HCT116 (cell line): Measurements from ENCODE around the gene IFNLR1. TPM values are rescaled to one million over a fixed set of nuclear protein-coding genes. Genes with fewer than 3 reads are reported as not detected.

Source experiments
- ATAC-seq: fragments of 200-7000 bp; cut with Tn5 transposase; 2 replicates; pipeline ENCODE4 v1.9.1; 2020; ENCODE audit warnings: mild to moderate bottlenecking, moderate library complexity
- BruUV-seq: library from RNA; stranded (reverse); fragments of 400-500 nt; replicated peaks from 2 replicates; lab custom pipeline; 2021; lab: Mats Ljungman, UMichigan
- CTCF ChIA-PET: fragments of 300-600 bp; sonication (Branson Sonifier 250); formaldehyde crosslinking; loops from one replicate; lab custom pipeline; 2021; ENCODE audit warnings: antibody characterized with exemption; lab: Charles Lee
- POLR2A ChIA-PET: fragments of 300-600, 350-600 bp; sonication (Branson Sonifier 250); formaldehyde crosslinking; loops from one replicate; lab custom pipeline; 2021; ENCODE audit warnings: antibody characterized with exemption; lab: Charles Lee
- RAD21 ChIA-PET, 2 experiments: fragments of 300-600 bp; sonication (Branson Sonifier 250); formaldehyde crosslinking; loops; one replicate each; lab custom pipeline; 2023; ENCODE audit warnings: low total read pairs in 2 of 2; ENCODE audit not compliant: uncharacterized antibody in 2 of 2, unreplicated experiment in 2 of 2, low non-redundant PET in 1 of 2; lab: Charles Lee
- DNase-seq: peaks from one replicate; pipeline ENCODE4 v3.0.0-alpha.2; 2010; ENCODE audit warnings: low read depth, low spot score
- H2AFZ ChIP-seq: fragments of 200-600 bp; shearing (Covaris generic), sonication (generic); 2 replicates; pipeline ENCODE4 v1.6.1; 2017; ENCODE audit warnings: low read depth, mixed run types, mixed read lengths, antibody characterized with exemption, low read length; ENCODE audit not compliant: poor library complexity, severe bottlenecking
- H3K27ac ChIP-seq: 2 replicates; pipeline ENCODE4 v1.5.1; 2012; ENCODE audit warnings: low read depth, low read length
- H3K27me3 ChIP-seq: fragments of 200-600 bp; sonication (generic); 2 replicates; pipeline ENCODE4 v1.6.1; 2016; ENCODE audit warnings: mixed run types, low read length, mixed read lengths; ENCODE audit not compliant: insufficient read depth
- H3K36me3 ChIP-seq, 2 experiments: fragments of 200-500 bp in 1 of 2; fragments of 200-600 bp in 1 of 2; sonication (Bioruptor generic) in 1 of 2; sonication (generic) in 1 of 2; 2 replicates each; pipeline versions ENCODE4 v1.5.1 to v1.6.1; 2014 to 2016; ENCODE audit warnings: low read length in 2 of 2, inconsistent platforms in 1 of 2, mixed read lengths in 1 of 2, mixed run types in 1 of 2; ENCODE audit not compliant: insufficient read depth in 2 of 2, control insufficient read depth in 1 of 2
- H3K4me1 ChIP-seq, 2 experiments: fragments of 200-600 bp in 1 of 2; sonication (generic) in 1 of 2; 2 replicates each; pipeline versions ENCODE4 v1.5.1 to v1.6.1; 2012 to 2017; ENCODE audit warnings: low read length in 2 of 2, inconsistent platforms in 1 of 2, mild to moderate bottlenecking in 1 of 2, mixed read lengths in 1 of 2, mixed run types in 1 of 2, moderate library complexity in 1 of 2; ENCODE audit not compliant: insufficient read depth in 2 of 2, control insufficient read depth in 1 of 2
- H3K4me2 ChIP-seq: fragments of 200-600 bp; sonication (generic); 2 replicates; pipeline ENCODE4 v1.6.1; 2017; ENCODE audit warnings: mixed run types, low read length, mixed read lengths
- H3K4me3 ChIP-seq, 2 experiments: fragments of 200-600 bp in 1 of 2; sonication (generic) in 1 of 2; replicated peaks in 1 of 2; 2 replicates each; pipeline ENCODE4 v1.5.1; 2011 to 2016; ENCODE audit warnings: low read length in 2 of 2, control low read depth in 1 of 2, low read depth in 1 of 2, mild to moderate bottlenecking in 1 of 2, mixed read lengths in 1 of 2, mixed run types in 1 of 2
- H3K79me2 ChIP-seq: fragments of 200-600 bp; sonication (generic); 2 replicates; pipeline ENCODE4 v1.6.1; 2017; ENCODE audit warnings: mild to moderate bottlenecking, mixed run types, low read length, moderate library complexity, mixed read lengths; ENCODE audit not compliant: insufficient read depth
- H3K9ac ChIP-seq: fragments of 200-600 bp; sonication (generic); 2 replicates; pipeline ENCODE4 v1.6.1; 2016; ENCODE audit warnings: low read length, mixed read lengths
- H3K9me2 ChIP-seq: fragments of 200-600 bp; sonication (generic), shearing (Covaris generic); 2 replicates; pipeline ENCODE4 v1.6.1; 2017; ENCODE audit warnings: mixed run types, mild to moderate bottlenecking, moderate library complexity; ENCODE audit not compliant: insufficient read depth
- H3K9me3 ChIP-seq, 2 experiments: fragments of 200-500 bp in 1 of 2; fragments of 200-600 bp in 1 of 2; sonication (Bioruptor generic) in 1 of 2; sonication (generic) in 1 of 2; 2 replicates each; pipeline ENCODE4 v1.6.1; 2014 to 2017; ENCODE audit warnings: low read length in 2 of 2, mixed read lengths in 2 of 2, inconsistent platforms in 1 of 2, low read depth in 1 of 2, mild to moderate bottlenecking in 1 of 2, mixed run types in 1 of 2, moderate library complexity in 1 of 2; ENCODE audit not compliant: control insufficient read depth in 1 of 2, insufficient read depth in 1 of 2
- H4K20me1 ChIP-seq: fragments of 200-600 bp; sonication (generic), shearing (Covaris generic); 2 replicates; pipeline ENCODE4 v1.6.1; 2017; ENCODE audit warnings: mixed run types, mild to moderate bottlenecking, moderate library complexity; ENCODE audit not compliant: insufficient read depth
- CEBPB ChIP-seq: IDR thresholded peaks from 2 replicates; pipeline ENCODE4 v1.6.1; 2012; ENCODE audit warnings: low read depth
- ELF1 ChIP-seq: IDR thresholded peaks from 2 replicates; pipeline ENCODE4 v1.6.1; 2012; ENCODE audit warnings: low read depth, borderline replicate concordance
- EZH2 ChIP-seq: fragments of 200-600 bp; sonication (generic); IDR thresholded peaks from 2 replicates; pipeline ENCODE4 v1.6.1; 2017; ENCODE audit warnings: antibody characterized with exemption, mixed run types
- FOSL1 ChIP-seq: IDR thresholded peaks from 2 replicates; pipeline ENCODE4 v1.6.1; 2012; ENCODE audit warnings: low read depth
- JUND ChIP-seq: IDR thresholded peaks from 2 replicates; pipeline ENCODE4 v1.6.1; 2012
- POLR2A ChIP-seq: IDR thresholded peaks from 2 replicates; pipeline ENCODE4 v1.7.0; 2011; ENCODE audit warnings: borderline replicate concordance; ENCODE audit not compliant: insufficient read depth, insufficient read length; ENCODE audit errors: extremely low read depth
- POLR2AphosphoS5 ChIP-seq: IDR thresholded peaks from 2 replicates; pipeline ENCODE4 v1.6.1; 2011; ENCODE audit warnings: mild to moderate bottlenecking, low read depth, low read length, moderate library complexity
- RAD21 ChIP-seq: IDR thresholded peaks from 2 replicates; pipeline ENCODE4 v1.6.1; 2012; ENCODE audit warnings: low read depth, mild to moderate bottlenecking
- SIN3A ChIP-seq: IDR thresholded peaks from 2 replicates; pipeline ENCODE4 v1.6.1; 2012; ENCODE audit warnings: low read depth
- SRF ChIP-seq: IDR thresholded peaks from 2 replicates; pipeline ENCODE4 v1.6.1; 2012; ENCODE audit warnings: low read depth
- TCF7L2 ChIP-seq: IDR thresholded peaks from 2 replicates; pipeline ENCODE4 v1.7.0; 2011; ENCODE audit warnings: borderline replicate concordance, inconsistent platforms; ENCODE audit not compliant: insufficient read depth, insufficient read length; ENCODE audit errors: extremely low read depth
- intact Hi-C: fragments of 100-400 bp; cut with micrococcal nuclease; formaldehyde crosslinking; loops from 2 replicates; pipeline ENCODE4 v1.10.0; 2022
- total RNA-seq: library from RNA; stranded (reverse); gene quantifications from one replicate; pipeline ENCODE4 v1.2.1, GENCODE V29; 2021; ENCODE audit not compliant: unreplicated experiment
- TF ChIP-seq, protein P1 (sequence below): IDR thresholded peaks from 2 replicates; pipeline ENCODE4 v1.6.1; 2012
- TF ChIP-seq, protein P2 (sequence below): IDR thresholded peaks from 2 replicates; pipeline ENCODE4 v1.6.1; 2012

IFNLR1 gene
- total RNA-seq, 1 experiment from 2014 or later = 7.6 TPM

DNA sequence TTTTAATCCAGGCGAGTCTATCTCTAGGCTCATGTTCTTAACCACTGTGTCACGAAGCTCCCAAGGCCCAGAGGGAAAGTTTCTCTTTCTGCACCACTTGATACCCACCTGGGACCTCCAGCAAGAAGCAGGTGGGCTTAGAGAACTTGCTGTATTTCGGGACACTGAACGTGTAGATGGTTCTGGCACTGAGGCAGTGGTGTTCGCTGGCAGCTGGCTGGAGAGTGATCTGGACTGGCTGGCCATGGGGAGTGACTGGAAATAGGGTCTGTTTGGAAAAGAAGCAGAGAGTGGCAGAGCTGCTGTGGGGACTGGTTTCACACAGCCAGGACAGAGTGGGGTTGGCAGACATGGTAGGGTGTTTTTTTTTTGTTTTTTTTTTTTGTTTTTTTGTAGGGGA is 27.7 kb downstream of the IFNLR1 start:
- Histone ChIP-seq H3K9ac (no peak overlapping the region), H3K79me2 (no peaks in the 10 kb centered on the region), H3K9me2 (no peaks in the 10 kb centered on the region), H3K27me3 (no peaks in the 10 kb centered on the region), H3K4me2 (no peak overlapping the region), H3K4me3 (no peak overlapping the region), H4K20me1 (no peaks in the 10 kb centered on the region), H3K27ac (no peak overlapping the region), H3K9me3 (no peaks in the 10 kb centered on the region), H2AFZ (no peak overlapping the region), H3K4me1 (no peaks in the 10 kb centered on the region), H3K36me3 (peaks cover 0 to 4% of the 10 kb centered on the region in 2 experiments; a peak in 2 of 4 replicates)
- DNase-seq (no peak), ATAC-seq (no peak)
- intact Hi-C loops = no loop called here
- TF ChIP-seq ELF1 (no peak), JUND (no peak), POLR2A (no peak), SIN3A (no peak), TCF7L2 (no peak), EZH2 (no peak), POLR2AphosphoS5 (no peak), RAD21 (no peak), CEBPB (no peak), FOSL1 (no peak), SRF (no peak)
- TF ChIP-seq, protein P1, sequence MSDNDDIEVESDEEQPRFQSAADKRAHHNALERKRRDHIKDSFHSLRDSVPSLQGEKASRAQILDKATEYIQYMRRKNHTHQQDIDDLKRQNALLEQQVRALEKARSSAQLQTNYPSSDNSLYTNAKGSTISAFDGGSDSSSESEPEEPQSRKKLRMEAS = no peak
- TF ChIP-seq, protein P2, sequence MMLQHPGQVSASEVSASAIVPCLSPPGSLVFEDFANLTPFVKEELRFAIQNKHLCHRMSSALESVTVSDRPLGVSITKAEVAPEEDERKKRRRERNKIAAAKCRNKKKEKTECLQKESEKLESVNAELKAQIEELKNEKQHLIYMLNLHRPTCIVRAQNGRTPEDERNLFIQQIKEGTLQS = no peak
- no TSS peak for BruUV-seq
- POLR2A ChIA-PET = no interaction called here
- RAD21 ChIA-PET = no interaction called here
- CTCF ChIA-PET = interaction anchor here (1.4 kb wide), 1 partner anchor 9 kb away, joined by 6 read pairs; no protein-coding TSS in a partner anchor
